Lung (tissue), 12 donors: ENCODE data around the gene LPIN3. TPM values are rescaled to one million over a fixed set of nuclear protein-coding genes. Genes with fewer than 3 reads are reported as not detected.

Source experiments
- ATAC-seq: fragments of 200-7000 bp; cut with Tn5 transposase; one replicate; pipeline ENCODE4 v1.9.1; 2020; ENCODE audit warnings: moderate number of reproducible peaks; ENCODE audit not compliant: insufficient read depth, low FRiP score
- DNase-seq, 3 donors: peaks; one replicate each; pipeline ENCODE4 v3.0.0-alpha.2; 2013 to 2017
- H3K27ac ChIP-seq, 2 donors: one replicate each; pipeline ENCODE4 v1.5.1; 2013; ENCODE audit warnings: mild to moderate bottlenecking in 2 of 2, moderate library complexity in 2 of 2, control low read depth in 1 of 2, inconsistent platforms in 1 of 2, low read depth in 1 of 2, low read length in 1 of 2
- H3K27me3 ChIP-seq, 3 donors: one replicate each; pipeline ENCODE4 v1.5.1; 2013; ENCODE audit warnings: low read length in 2 of 3; ENCODE audit not compliant: control insufficient read depth in 3 of 3, insufficient read depth in 3 of 3
- H3K36me3 ChIP-seq, 4 donors: one replicate each; pipeline ENCODE4 v1.5.1; 2013; ENCODE audit warnings: low read length in 4 of 4, mild to moderate bottlenecking in 1 of 4, moderate library complexity in 1 of 4; ENCODE audit not compliant: control insufficient read depth in 4 of 4, insufficient read depth in 4 of 4
- H3K4me1 ChIP-seq, 5 donors: one replicate each; pipeline ENCODE4 v1.5.1; 2013; ENCODE audit warnings: low read length in 5 of 5, mild to moderate bottlenecking in 2 of 5, moderate library complexity in 1 of 5; ENCODE audit not compliant: control insufficient read depth in 5 of 5, insufficient read depth in 5 of 5
- H3K4me3 ChIP-seq: one replicate; pipeline ENCODE4 v1.5.1; 2013; ENCODE audit warnings: mild to moderate bottlenecking, control low read depth, moderate library complexity
- H3K9ac ChIP-seq, 2 donors: one replicate each; pipeline ENCODE4 v1.5.1; 2013; ENCODE audit warnings: low read length in 2 of 2, control low read depth in 1 of 2; ENCODE audit not compliant: insufficient read depth in 1 of 2
- H3K9me3 ChIP-seq, 4 donors: one replicate each; pipeline ENCODE4 v1.5.1; 2013; ENCODE audit warnings: low read length in 3 of 4, mild to moderate bottlenecking in 1 of 4, moderate library complexity in 1 of 4; ENCODE audit not compliant: control insufficient read depth in 4 of 4, insufficient read depth in 3 of 4
- CTCF ChIP-seq: IDR thresholded peaks from 2 replicates; pipeline ENCODE4 v1.5.1; 2012; ENCODE audit warnings: mild to moderate bottlenecking; ENCODE audit errors: control extremely low read depth, extremely low read depth
- WGBS, 2 donors: extraction: QIAGEN DNeasy Blood & Tissue Kit; methylation state at CpG; one replicate each; pipeline ENCODE4 v1.1.7; 2013; 5-methylcytosine and 5-hydroxymethylcytosine counted together
- polyA plus RNA-seq, 2 donors: library from polyadenylated mRNA; stranded (reverse); fragments of 200-250 nt; gene quantifications; one replicate each; pipeline ENCODE4 v1.2.1, GENCODE V29; 2013
- total RNA-seq, 2 donors: library from RNA; depleted of rRNA in 1 of 2; stranded (reverse); fragments of >200 nt in 1 of 2; gene quantifications; one replicate each; pipeline ENCODE4 v1.2.1, GENCODE V29; 2014 to 2021
- donor health status: control.
- donor health status: control.
- donor health status: Bipolar disorder and iron deficiency.
- donor health status: healthy.
- donor health status: DM: yes; HTN: yes; CAD: no.

LPIN3 gene
- total and polyA plus RNA-seq, 4 donors, result 5.2 to 16.4 (median 10.4) TPM

GRCh38 chr20:41403604-41404003 lies 63.0 kb downstream of the LPIN3 start:
- H3K27me3 ChIP-seq, result no peaks in the 10 kb centered on the region
- DNase-seq, result no peak
- no peak for ATAC-seq
- H3K36me3 ChIP-seq, result peaks cover 5 to 42% (median 28%) of the 10 kb centered on the region in 4 donors
- no peak overlapping the region for H3K9ac ChIP-seq
- TF ChIP-seq CTCF, result no peak
- H3K4me1 ChIP-seq, result peaks cover 0 to 4% (median 0%) of the 10 kb centered on the region in 5 donors
- H3K4me3 ChIP-seq, result no peak overlapping the region
- H3K27ac ChIP-seq, result no peak overlapping the region
- H3K9me3 ChIP-seq, result no peaks in the 10 kb centered on the region
- WGBS, 2 donors, result 91% methylated on average over 12 of the region's 12 CpGs

GRCh38 chr20:41405436-41405835 lies 64.8 kb downstream of the LPIN3 start:
- WGBS, 2 donors, result 96% methylated on average over 3 of the region's 3 CpGs
- Histone ChIP-seq H3K36me3 (peaks cover 16 to 56% (median 33%) of the 10 kb centered on the region in 4 donors), H3K9me3 (no peaks in the 10 kb centered on the region), H3K4me1 (peaks cover 0 to 4% (median 0%) of the 10 kb centered on the region in 5 donors), H3K27ac (no peak overlapping the region), H3K4me3 (no peak overlapping the region), H3K27me3 (no peaks in the 10 kb centered on the region), H3K9ac (no peak overlapping the region)
- DNase-seq, result no peak
- ATAC-seq, result no peak
- TF ChIP-seq CTCF, result no peak

GRCh38 chr20:41406353-41406752 lies 65.7 kb downstream of the LPIN3 start:
- no peaks in the 10 kb centered on the region for H3K27me3 ChIP-seq
- WGBS, 2 donors, result 75 to 79% methylated on average over 10 of the region's 10 CpGs
- H3K4me3 ChIP-seq, result no peak overlapping the region
- no peaks in the 10 kb centered on the region for H3K9me3 ChIP-seq
- peaks cover 0 to 4% (median 0%) of the 10 kb centered on the region in 5 donors for H3K4me1 ChIP-seq
- TF ChIP-seq CTCF, result no peak
- no peak overlapping the region for H3K9ac ChIP-seq
- peaks cover 16 to 63% (median 38%) of the 10 kb centered on the region in 4 donors for H3K36me3 ChIP-seq
- DNase-seq (peak in 2 of 3 donors; percentile 2 to 26), ATAC-seq (no peak)
- H3K27ac ChIP-seq, result no peak overlapping the region

GRCh38 chr20:41406896-41407444 lies 66.3 kb downstream of the LPIN3 start:
- Histone ChIP-seq H3K36me3 (peaks cover 16 to 68% (median 41%) of the 10 kb centered on the region in 4 donors), H3K27ac (no peak overlapping the region), H3K4me3 (no peak overlapping the region), H3K27me3 (no peaks in the 10 kb centered on the region), H3K9ac (no peak overlapping the region), H3K4me1 (peaks cover 0 to 4% (median 0%) of the 10 kb centered on the region in 5 donors), H3K9me3 (no peaks in the 10 kb centered on the region)
- WGBS, 2 donors, result 86 to 95% methylated on average over 7 of the region's 7 CpGs
- no peak for DNase-seq
- TF ChIP-seq CTCF, result no peak
- no peak for ATAC-seq
